Neuronal stem cell (in vitro differentiated cells): ENCODE results near the gene OTUD7B.

Source experiments
- DNase-seq: peaks from one replicate; pipeline ENCODE4 v3.0.0-alpha.2; 2013; ENCODE audit warnings: low spot score
- H2AFZ ChIP-seq: one replicate; pipeline ENCODE4 v1.6.1; 2013; ENCODE audit warnings: mild to moderate bottlenecking, low read length, inconsistent platforms
- H2AK5ac ChIP-seq: 2 replicates; pipeline ENCODE4 v1.6.1; 2013; ENCODE audit warnings: low read depth, mild to moderate bottlenecking, inconsistent platforms, low read length, moderate library complexity, mixed read lengths
- H2BK120ac ChIP-seq: 2 replicates; pipeline ENCODE4 v1.6.1; 2013; ENCODE audit warnings: low read depth, mild to moderate bottlenecking, inconsistent platforms, low read length, moderate library complexity, mixed read lengths
- H2BK12ac ChIP-seq: one replicate; pipeline ENCODE4 v1.6.1; 2013; ENCODE audit warnings: low read length, inconsistent platforms
- H2BK15ac ChIP-seq: 2 replicates; pipeline ENCODE4 v1.6.1; 2013; ENCODE audit warnings: mild to moderate bottlenecking, low read length, inconsistent platforms, mixed read lengths
- H2BK5ac ChIP-seq: one replicate; pipeline ENCODE4 v1.6.1; 2013; ENCODE audit warnings: inconsistent platforms, mild to moderate bottlenecking, low read length, moderate library complexity
- H3K14ac ChIP-seq: one replicate; pipeline ENCODE4 v1.6.1; 2013; ENCODE audit warnings: low read length, inconsistent platforms
- H3K18ac ChIP-seq: 2 replicates; pipeline ENCODE4 v1.6.1; 2013; ENCODE audit warnings: low read length, inconsistent platforms
- H3K23ac ChIP-seq: 2 replicates; pipeline ENCODE4 v1.6.1; 2013; ENCODE audit warnings: low read depth, mild to moderate bottlenecking, mixed read lengths, low read length, inconsistent platforms; ENCODE audit not compliant: poor library complexity
- H3K27ac ChIP-seq: replicated peaks from 3 replicates; pipeline ENCODE4 v1.5.1; 2013; ENCODE audit warnings: low read length, inconsistent platforms
- H3K27me3 ChIP-seq, 3 experiments: 2 replicates each; pipeline ENCODE4 v1.6.1; 2013; ENCODE audit warnings: low read length in 3 of 3, mild to moderate bottlenecking in 2 of 3, inconsistent platforms in 1 of 3, low read depth in 1 of 3, mixed read lengths in 1 of 3, moderate library complexity in 1 of 3; ENCODE audit not compliant: control insufficient read depth in 3 of 3, insufficient read depth in 3 of 3
- H3K36me3 ChIP-seq, 2 donors: replicated peaks in 1 of 2; 2 replicates each; pipeline ENCODE4 v1.6.1; 2013; ENCODE audit warnings: low read length in 2 of 2; ENCODE audit not compliant: control insufficient read depth in 2 of 2, insufficient read depth in 2 of 2
- H3K4ac ChIP-seq: 2 replicates; pipeline ENCODE4 v1.6.1; 2013; ENCODE audit warnings: inconsistent platforms, mild to moderate bottlenecking, low read length, moderate library complexity
- H3K4me1 ChIP-seq, 2 donors: 1 replicate in 1 of 2; 2 replicates in 1 of 2; pipeline ENCODE4 v1.6.1; 2013; ENCODE audit warnings: low read length in 2 of 2, low read depth in 1 of 2; ENCODE audit not compliant: control insufficient read depth in 2 of 2, insufficient read depth in 1 of 2
- H3K4me2 ChIP-seq: one replicate; pipeline ENCODE4 v1.6.1; 2013; ENCODE audit warnings: mild to moderate bottlenecking, low read length, inconsistent platforms; ENCODE audit not compliant: insufficient read depth, poor library complexity, severe bottlenecking
- H3K4me3 ChIP-seq, 2 donors: 2 replicates each; pipeline ENCODE4 v1.5.1; 2013; ENCODE audit warnings: low read length in 2 of 2, mild to moderate bottlenecking in 2 of 2, inconsistent platforms in 1 of 2, moderate library complexity in 1 of 2
- H3K79me1 ChIP-seq: one replicate; pipeline ENCODE4 v1.6.1; 2013; ENCODE audit warnings: low read depth, mild to moderate bottlenecking, inconsistent platforms, low read length, moderate library complexity
- H3K9ac ChIP-seq: one replicate; pipeline ENCODE4 v1.6.1; 2013; ENCODE audit warnings: mild to moderate bottlenecking, low read depth, low read length, inconsistent platforms; ENCODE audit not compliant: poor library complexity
- H3K9me3 ChIP-seq, 2 donors: replicated peaks in 1 of 2; 2 replicates each; pipeline versions ENCODE3 to v1.6.1; 2013; ENCODE audit warnings: low read length in 2 of 2, mild to moderate bottlenecking in 2 of 2, inconsistent platforms in 1 of 2, low read depth in 1 of 2, mixed read lengths in 1 of 2, moderate library complexity in 1 of 2; ENCODE audit not compliant: control insufficient read depth in 2 of 2, insufficient read depth in 1 of 2
- H4K8ac ChIP-seq: one replicate; pipeline ENCODE4 v1.6.1; 2013; ENCODE audit warnings: low read depth, mild to moderate bottlenecking, inconsistent platforms, low read length, moderate library complexity
- H4K91ac ChIP-seq: one replicate; pipeline ENCODE4 v1.6.1; 2013; ENCODE audit warnings: low read length, low read depth, mild to moderate bottlenecking, inconsistent platforms; ENCODE audit not compliant: poor library complexity
- WGBS, 2 donors: extraction: QIAGEN DNeasy Blood & Tissue Kit; methylation state at CpG; one replicate each; pipeline ENCODE4 v1.1.7; 2013; ENCODE audit warnings: missing lambda C conversion rate in 2 of 2, mixed read lengths in 1 of 2; ENCODE audit not compliant: insufficient read length in 2 of 2, insufficient replicate concordance in 1 of 2; ENCODE audit errors: extremely low coverage in 2 of 2; 5-methylcytosine and 5-hydroxymethylcytosine counted together

OTUD7B gene

DNA sequence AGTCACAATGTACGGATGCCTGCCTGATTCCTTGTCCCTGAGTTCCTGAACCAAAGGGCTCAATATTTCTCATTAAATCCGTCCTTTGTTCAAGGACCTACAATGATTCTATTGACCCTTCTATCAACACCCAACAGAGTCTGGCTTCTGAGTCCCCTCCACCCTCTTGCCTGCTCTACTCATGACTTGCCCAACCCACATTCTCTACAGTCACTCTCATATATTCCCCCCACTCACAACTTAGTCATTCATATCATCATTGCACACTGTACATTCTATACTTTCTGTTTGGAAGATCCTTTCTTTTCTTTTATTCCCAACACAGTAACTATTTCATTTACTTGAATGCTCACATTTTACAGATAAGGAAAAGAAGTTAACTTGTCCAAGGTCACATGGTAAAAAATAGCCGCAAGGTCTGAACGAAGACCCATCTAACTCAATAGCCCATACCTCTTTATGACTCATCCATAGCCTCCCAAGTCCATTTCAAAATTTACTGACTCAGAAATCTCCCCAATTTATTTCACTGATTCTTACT lies 3.6 kb downstream of the OTUD7B start:
- Histone ChIP-seq H3K27me3 (no peaks in the 10 kb centered on the region), H2BK12ac (no peak overlapping the region), H3K18ac (no peak overlapping the region), H3K36me3 (peaks cover 1 to 37% of the 10 kb centered on the region in 2 donors), H3K27ac (no peak overlapping the region), H4K8ac (no peak overlapping the region), H3K9me3 (no peaks in the 10 kb centered on the region), H4K91ac (no peak overlapping the region), H3K14ac (no peak overlapping the region), H3K23ac (no peak overlapping the region), H2AFZ (no peak overlapping the region), H2AK5ac (no peak overlapping the region), H3K4me3 (no peak overlapping the region), H2BK15ac (no peak overlapping the region), H2BK120ac (no peak overlapping the region), H3K4ac (no peak overlapping the region), H3K4me2 (no peak overlapping the region), H2BK5ac (no peak overlapping the region), H3K9ac (no peak overlapping the region), H3K79me1 (no peaks in the 10 kb centered on the region), H3K4me1 (peaks cover 2% of the 10 kb centered on the region in 2 donors)
- no peak for DNase-seq
- WGBS, 2 donors, result no CpG with 5 or more reads among the region's 4 CpGs

DNA sequence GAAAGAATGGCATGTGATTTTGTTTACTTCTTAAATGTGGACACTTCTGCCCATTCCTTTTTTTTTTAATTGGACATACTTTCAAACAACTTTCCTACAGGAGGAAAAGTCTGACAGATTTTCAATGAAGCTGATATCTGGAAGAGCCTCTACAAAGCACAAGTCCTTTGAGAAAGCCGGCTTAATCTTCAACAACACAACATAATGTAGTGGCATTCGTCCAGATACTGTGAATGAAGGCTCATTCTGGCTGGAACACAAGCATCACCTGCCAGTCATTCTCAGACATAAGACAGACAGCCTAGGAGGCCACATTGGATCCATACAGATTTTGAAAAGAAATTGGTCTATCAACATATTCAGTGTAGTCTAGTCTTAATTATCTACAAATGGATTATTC lies 4.9 kb downstream of the OTUD7B start:
- Histone ChIP-seq H2BK120ac (no peak overlapping the region), H3K4ac (no peak overlapping the region), H2BK15ac (no peak overlapping the region), H3K79me1 (no peaks in the 10 kb centered on the region), H3K18ac (no peak overlapping the region), H3K9me3 (no peaks in the 10 kb centered on the region), H3K4me3 (no peak overlapping the region), H3K4me1 (peaks cover 2% of the 10 kb centered on the region in 2 donors), H2AFZ (no peak overlapping the region), H2BK5ac (no peak overlapping the region), H3K36me3 (peaks cover 1 to 48% of the 10 kb centered on the region in 2 donors), H4K91ac (no peak overlapping the region), H3K9ac (no peak overlapping the region), H3K23ac (no peak overlapping the region), H2BK12ac (no peak overlapping the region), H3K4me2 (no peak overlapping the region), H3K27ac (no peak overlapping the region), H4K8ac (no peak overlapping the region), H3K27me3 (no peaks in the 10 kb centered on the region), H2AK5ac (no peak overlapping the region), H3K14ac (no peak overlapping the region)
- DNase-seq, result no peak
- no CpG with 5 or more reads among the region's 2 CpGs for WGBS, 2 donors

DNA sequence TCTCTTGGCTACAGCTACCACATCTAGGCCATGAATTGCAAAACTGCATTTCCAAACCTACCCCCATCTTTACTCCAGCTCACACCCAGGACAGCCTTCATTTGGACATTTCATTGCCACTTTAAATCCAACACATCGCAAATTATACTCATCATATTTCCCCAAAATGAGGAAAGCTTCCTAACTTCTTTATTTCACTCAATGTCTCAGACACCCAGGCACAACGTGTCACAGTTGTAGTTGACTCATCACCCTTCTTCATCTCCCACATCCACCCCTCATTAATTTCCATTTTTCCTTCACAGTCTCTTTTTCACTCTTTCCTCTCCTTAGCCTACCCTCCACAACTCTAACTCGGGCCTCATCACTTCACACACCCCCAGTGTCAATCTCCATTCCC lies 6.7 kb downstream of the OTUD7B start:
- Histone ChIP-seq H3K9me3 (no peaks in the 10 kb centered on the region), H4K91ac (no peak overlapping the region), H2BK120ac (no peak overlapping the region), H3K4me2 (no peak overlapping the region), H3K36me3 (peaks cover 1 to 65% of the 10 kb centered on the region in 2 donors), H3K27ac (no peak overlapping the region), H2BK5ac (no peak overlapping the region), H3K4ac (no peak overlapping the region), H3K9ac (no peak overlapping the region), H2AFZ (no peak overlapping the region), H3K18ac (no peak overlapping the region), H2AK5ac (no peak overlapping the region), H2BK12ac (no peak overlapping the region), H3K4me1 (peaks cover 2% of the 10 kb centered on the region in 2 donors), H4K8ac (no peak overlapping the region), H3K79me1 (no peaks in the 10 kb centered on the region), H3K23ac (no peak overlapping the region), H2BK15ac (no peak overlapping the region), H3K4me3 (no peak overlapping the region), H3K14ac (no peak overlapping the region), H3K27me3 (no peaks in the 10 kb centered on the region)
- 100% methylated on average over 1 of the region's 3 CpGs; no CpG with 5 or more reads in 1 of the 2 donors for WGBS, 2 donors
- no peak for DNase-seq

DNA sequence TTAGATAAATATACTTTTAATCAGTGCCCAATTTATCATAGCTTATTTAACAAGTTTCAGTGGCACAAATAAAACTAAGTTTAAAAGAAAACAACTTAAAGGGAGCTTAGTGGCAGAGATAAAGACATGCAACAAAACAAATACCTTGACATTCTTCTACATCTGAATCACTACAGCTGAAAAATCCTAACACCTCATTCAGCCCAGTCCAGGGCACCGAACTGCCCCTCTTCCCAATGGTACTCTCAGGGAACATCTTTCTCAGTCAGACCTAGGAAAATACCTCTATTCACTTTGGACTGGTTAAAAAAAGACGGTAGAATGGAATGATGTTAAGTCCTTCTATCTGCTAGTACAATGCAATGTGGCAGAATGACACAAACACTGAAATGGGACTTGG lies 8.3 kb downstream of the OTUD7B start:
- Histone ChIP-seq H3K36me3 (peaks cover 1 to 81% of the 10 kb centered on the region in 2 donors), H3K23ac (no peak overlapping the region), H3K27ac (no peak overlapping the region), H3K4me3 (no peak overlapping the region), H3K9ac (no peak overlapping the region), H3K79me1 (no peaks in the 10 kb centered on the region), H3K4me1 (peaks cover 0 to 2% of the 10 kb centered on the region in 2 donors), H3K9me3 (no peaks in the 10 kb centered on the region), H2BK12ac (no peak overlapping the region), H3K4me2 (no peak overlapping the region), H2BK15ac (no peak overlapping the region), H2AFZ (no peak overlapping the region), H3K18ac (no peak overlapping the region), H3K27me3 (no peaks in the 10 kb centered on the region), H4K91ac (no peak overlapping the region), H2AK5ac (no peak overlapping the region), H4K8ac (no peak overlapping the region), H2BK120ac (no peak overlapping the region), H2BK5ac (no peak overlapping the region), H3K4ac (no peak overlapping the region), H3K14ac (no peak overlapping the region)
- no peak for DNase-seq
- no CpG with 5 or more reads among the region's 2 CpGs for WGBS, 2 donors
